Stimulated activated CD4-positive, alpha-beta T cell treated with anti-CD3 and anti-CD28 coated beads, Interleukin-2, amount 100 ng/mL, for 48 hours (primary cell): Measurements from ENCODE around the gene PRIM2.
"Not testable (repeated sequence)": the region's sequence is repeated elsewhere in the genome, so short reads cannot be mapped to it uniquely, and the experiment has no call there.

ENCODE experiments used
- DNase-seq, 2 donors: peaks; one replicate each; pipeline ENCODE4 v3.0.0-alpha.2; 2020

The PRIM2 gene

GRCh38 chr6:57515171-57515570 is 197.7 kb downstream of the PRIM2 start:
- DNase-seq: not testable (repeated sequence)

- DNase-seq: not testable (repeated sequence)
Measured at GRCh38 chr6:57515845-57516244, 198.4 kb downstream of the PRIM2 start.

GRCh38 chr6:57516776-57517175 is 199.3 kb downstream of the PRIM2 start:
- not testable (repeated sequence) for DNase-seq

- not testable (repeated sequence) for DNase-seq
Measured at GRCh38 chr6:57519198-57519597, 201.8 kb downstream of the PRIM2 start.

- DNase-seq: not testable (repeated sequence)
Measured at GRCh38 chr6:57521085-57521484, 203.7 kb downstream of the PRIM2 start.

GRCh38 chr6:57523221-57523620 is 205.8 kb downstream of the PRIM2 start:
- not testable (repeated sequence) for DNase-seq

GRCh38 chr6:57529755-57530154 is 212.3 kb downstream of the PRIM2 start:
- not testable (repeated sequence) for DNase-seq

GRCh38 chr6:57532660-57533059 is 215.2 kb downstream of the PRIM2 start:
- DNase-seq: not testable (repeated sequence)

- DNase-seq: not testable (repeated sequence)
Measured at GRCh38 chr6:57535121-57535520, 217.7 kb downstream of the PRIM2 start.

- not testable (repeated sequence) for DNase-seq
Measured at GRCh38 chr6:57535994-57536393, 218.6 kb downstream of the PRIM2 start.

GRCh38 chr6:57537916-57538315 is 220.5 kb downstream of the PRIM2 start:
- DNase-seq: not testable (repeated sequence)

GRCh38 chr6:57551961-57552360 is 234.5 kb downstream of the PRIM2 start:
- not testable (repeated sequence) for DNase-seq

GRCh38 chr6:57557855-57558254 is 240.4 kb downstream of the PRIM2 start:
- not testable (repeated sequence) for DNase-seq

- DNase-seq: not testable (repeated sequence)
Measured at GRCh38 chr6:57559170-57559569, 241.7 kb downstream of the PRIM2 start.

GRCh38 chr6:57562233-57562632 is 244.8 kb downstream of the PRIM2 start:
- DNase-seq: not testable (repeated sequence)

- DNase-seq: not testable (repeated sequence)
Measured at GRCh38 chr6:57572119-57572518, 254.7 kb downstream of the PRIM2 start.

GRCh38 chr6:57572844-57573243 is 255.4 kb downstream of the PRIM2 start:
- DNase-seq: not testable (repeated sequence)

GRCh38 chr6:57577023-57577422 is 259.6 kb downstream of the PRIM2 start:
- DNase-seq: not testable (repeated sequence)

GRCh38 chr6:57579489-57579888 is 262.1 kb downstream of the PRIM2 start:
- DNase-seq: not testable (repeated sequence)

- not testable (repeated sequence) for DNase-seq
Measured at GRCh38 chr6:57581586-57581985, 264.2 kb downstream of the PRIM2 start.

- DNase-seq: not testable (repeated sequence)
Measured at GRCh38 chr6:57601105-57601504, 283.7 kb downstream of the PRIM2 start.

GRCh38 chr6:57605303-57605702 is 287.9 kb downstream of the PRIM2 start:
- not testable (repeated sequence) for DNase-seq

- DNase-seq: not testable (repeated sequence)
Measured at GRCh38 chr6:57606331-57606730, 288.9 kb downstream of the PRIM2 start.

GRCh38 chr6:57610612-57611011 is 293.2 kb downstream of the PRIM2 start:
- not testable (repeated sequence) for DNase-seq

GRCh38 chr6:57618959-57619358 is 301.5 kb downstream of the PRIM2 start:
- not testable (repeated sequence) for DNase-seq
